ELF-1 (cell line): Measurements from ENCODE around the gene HIC1.
A peak's percentile ranks its signal among the peaks of the same experiment; 100 is the strongest.

Experiments used
- DNase-seq: peaks from one replicate; pipeline ENCODE4 v3.0.0-alpha.2; 2016; ENCODE audit warnings: low read depth, low spot score

Gene HIC1, protein sequence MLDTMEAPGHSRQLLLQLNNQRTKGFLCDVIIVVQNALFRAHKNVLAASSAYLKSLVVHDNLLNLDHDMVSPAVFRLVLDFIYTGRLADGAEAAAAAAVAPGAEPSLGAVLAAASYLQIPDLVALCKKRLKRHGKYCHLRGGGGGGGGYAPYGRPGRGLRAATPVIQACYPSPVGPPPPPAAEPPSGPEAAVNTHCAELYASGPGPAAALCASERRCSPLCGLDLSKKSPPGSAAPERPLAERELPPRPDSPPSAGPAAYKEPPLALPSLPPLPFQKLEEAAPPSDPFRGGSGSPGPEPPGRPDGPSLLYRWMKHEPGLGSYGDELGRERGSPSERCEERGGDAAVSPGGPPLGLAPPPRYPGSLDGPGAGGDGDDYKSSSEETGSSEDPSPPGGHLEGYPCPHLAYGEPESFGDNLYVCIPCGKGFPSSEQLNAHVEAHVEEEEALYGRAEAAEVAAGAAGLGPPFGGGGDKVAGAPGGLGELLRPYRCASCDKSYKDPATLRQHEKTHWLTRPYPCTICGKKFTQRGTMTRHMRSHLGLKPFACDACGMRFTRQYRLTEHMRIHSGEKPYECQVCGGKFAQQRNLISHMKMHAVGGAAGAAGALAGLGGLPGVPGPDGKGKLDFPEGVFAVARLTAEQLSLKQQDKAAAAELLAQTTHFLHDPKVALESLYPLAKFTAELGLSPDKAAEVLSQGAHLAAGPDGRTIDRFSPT

DNA sequence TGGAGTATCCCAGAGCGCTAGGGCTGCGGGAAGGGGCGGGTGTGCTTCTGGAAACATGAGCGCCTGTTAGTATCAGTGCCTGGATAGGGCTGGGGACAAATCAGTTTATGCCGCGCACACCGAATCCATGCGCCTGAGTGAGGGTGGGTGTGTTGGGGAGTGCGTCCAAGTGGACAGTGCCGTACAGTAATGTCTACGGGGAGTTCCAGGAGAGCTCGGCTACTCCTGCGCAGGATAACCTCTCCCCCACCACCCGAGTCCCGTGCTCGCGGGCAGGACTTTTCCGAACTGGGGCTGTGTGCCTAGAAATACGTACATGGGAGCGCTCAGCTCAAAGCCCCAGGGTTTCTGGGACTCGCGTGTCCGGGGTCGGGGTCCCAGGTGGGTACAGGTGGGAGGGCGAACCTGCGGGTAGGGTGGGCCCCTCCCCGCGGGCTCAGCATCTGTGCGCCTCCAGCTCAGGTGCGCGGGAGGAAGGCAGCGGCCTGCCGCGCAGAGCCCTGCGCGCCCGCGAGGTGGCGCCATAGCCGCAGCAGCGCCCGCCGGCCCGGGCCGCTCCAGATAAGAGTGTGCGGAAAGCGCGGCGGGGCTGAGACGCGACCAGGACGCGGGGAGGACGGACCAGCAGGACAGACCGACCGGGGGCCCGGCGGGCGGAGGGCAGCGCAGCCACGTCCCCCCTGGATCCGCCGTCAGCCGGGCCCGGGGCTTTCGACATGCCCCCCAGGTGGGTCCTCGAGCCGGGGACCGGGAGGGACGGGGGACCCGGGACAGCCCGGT, at the start of gene HIC1:
TSS of gene HIC1 (plus strand) at position 592 of the 780 bp plus-strand sequence. CDS start 1,588 bp downstream, outside the sequence.
- peak; percentile 88 for DNase-seq

DNA sequence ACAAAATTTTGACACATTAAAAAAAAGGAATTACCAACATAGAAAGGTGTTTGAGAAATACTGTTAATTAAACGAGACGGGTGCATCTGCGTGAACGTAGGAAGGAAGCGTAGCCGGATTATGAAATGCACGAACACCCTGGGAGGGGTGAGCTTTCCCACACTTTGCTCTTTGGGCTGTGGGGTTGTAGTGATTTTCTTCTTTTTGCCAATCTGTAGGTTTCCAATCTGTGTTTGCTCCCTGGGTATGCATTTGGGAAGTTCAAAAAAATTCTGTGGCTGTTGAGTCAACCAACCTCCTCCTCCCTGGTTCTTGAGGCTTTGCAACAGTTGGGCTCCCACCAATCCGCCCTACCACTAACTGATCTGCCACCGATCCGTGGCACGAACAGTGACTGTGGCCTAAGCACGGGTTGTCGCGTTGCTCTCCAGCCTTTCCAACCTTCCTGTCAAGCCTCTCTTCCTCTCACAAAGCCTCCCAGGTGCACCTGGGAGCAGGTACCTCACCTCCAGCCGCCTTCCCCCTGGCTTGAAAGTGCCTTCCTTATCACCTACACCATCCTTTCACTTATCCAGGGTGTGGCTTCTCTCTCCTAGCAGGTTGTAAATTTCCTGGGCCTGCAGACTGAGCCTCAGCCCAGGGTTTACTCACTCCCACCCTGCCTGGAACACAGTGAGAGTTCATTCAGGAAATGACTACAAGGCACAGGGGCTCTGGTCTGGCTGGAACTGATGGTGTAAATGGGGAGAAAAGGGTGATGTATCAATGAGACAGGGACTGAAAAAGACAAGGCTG, 46.4 kb upstream of the HIC1 start:
- DNase-seq: peak; percentile 33

DNA sequence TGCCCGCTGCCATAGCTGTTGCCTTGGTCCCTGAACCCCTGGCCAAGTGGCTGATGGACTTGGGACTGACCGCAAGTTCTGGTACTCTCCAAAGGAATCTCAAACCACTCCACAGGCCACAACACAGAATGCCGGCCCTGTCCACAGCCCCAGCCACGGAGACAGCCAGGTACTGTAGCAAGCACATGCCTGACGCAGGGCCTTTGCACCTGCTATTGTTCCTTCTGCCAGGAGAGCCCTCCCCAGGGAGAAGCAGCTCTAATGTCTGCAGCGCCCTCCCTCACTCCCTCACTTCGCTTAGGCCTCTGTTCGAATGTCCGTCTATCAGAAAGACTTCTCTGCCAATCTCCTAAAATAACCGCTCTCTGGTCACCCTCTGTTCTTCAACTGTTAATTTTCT, 45.2 kb upstream of the HIC1 start:
- no peak for DNase-seq

DNA sequence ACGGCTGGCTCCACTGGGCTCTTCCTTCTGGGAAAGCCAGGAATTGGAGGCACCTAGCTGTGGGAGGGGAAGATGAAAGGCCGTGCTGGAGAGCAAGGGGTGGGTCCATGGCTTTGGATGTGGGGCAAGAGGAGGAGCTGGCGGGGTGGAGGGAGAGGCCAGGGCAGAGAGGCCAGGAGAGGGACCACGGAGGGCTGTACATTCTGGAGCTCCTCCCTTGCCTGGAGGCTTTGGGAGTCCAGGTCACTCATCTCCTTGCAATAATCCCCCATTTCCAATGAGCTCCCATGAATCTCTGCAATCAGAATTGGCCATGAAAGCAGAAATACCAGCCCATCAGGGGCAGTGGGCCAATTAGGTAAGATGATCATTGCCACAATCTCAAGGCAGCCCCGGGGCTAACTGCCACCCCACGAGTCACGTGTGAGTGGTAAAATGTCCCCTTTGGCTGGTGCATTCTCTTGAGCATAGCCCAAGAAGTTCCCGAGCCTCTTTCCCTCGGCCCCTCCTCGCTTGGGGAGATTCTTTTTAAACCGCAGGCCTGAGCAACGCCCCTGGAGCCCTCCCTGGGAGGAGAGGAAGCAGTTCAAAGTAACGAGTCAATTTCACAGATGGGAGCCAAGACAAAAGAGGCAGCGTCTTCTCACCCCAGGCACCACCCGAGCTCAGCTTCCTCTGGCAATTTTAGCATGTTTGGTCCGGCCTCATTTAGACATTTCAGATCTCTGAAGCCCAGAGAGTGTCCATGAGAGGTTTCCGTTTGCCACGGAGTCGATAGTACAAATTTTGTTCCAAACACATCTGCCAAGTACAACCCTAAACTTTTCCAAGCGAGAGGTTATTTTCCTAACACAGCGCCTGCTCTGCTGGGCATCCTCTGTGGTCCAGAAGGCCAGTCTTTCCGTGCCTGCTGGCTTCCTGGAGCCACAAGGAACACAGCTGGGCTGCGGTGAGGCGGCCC, 43.2 kb upstream of the HIC1 start:
- peak; percentile 85 for DNase-seq

DNA sequence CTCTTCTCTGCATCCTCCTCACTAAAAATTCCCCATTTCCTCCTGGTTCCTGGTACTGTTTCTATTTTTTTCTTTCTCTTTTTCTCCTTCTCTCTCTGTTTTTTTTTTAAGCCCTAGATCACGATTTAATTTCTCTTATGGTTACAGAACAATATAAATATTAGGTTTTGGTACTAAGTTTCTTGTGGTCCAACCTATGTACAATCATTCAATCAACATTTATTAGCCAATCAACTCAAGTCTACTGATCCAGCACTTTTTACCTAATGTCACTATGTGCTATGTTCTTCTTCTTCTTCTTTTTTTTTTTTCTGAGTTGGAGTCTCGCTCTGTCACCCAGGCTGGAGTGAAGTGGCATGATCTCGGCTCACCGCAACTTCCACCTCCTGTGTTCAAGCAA, 42.4 kb upstream of the HIC1 start:
- no peak for DNase-seq

DNA sequence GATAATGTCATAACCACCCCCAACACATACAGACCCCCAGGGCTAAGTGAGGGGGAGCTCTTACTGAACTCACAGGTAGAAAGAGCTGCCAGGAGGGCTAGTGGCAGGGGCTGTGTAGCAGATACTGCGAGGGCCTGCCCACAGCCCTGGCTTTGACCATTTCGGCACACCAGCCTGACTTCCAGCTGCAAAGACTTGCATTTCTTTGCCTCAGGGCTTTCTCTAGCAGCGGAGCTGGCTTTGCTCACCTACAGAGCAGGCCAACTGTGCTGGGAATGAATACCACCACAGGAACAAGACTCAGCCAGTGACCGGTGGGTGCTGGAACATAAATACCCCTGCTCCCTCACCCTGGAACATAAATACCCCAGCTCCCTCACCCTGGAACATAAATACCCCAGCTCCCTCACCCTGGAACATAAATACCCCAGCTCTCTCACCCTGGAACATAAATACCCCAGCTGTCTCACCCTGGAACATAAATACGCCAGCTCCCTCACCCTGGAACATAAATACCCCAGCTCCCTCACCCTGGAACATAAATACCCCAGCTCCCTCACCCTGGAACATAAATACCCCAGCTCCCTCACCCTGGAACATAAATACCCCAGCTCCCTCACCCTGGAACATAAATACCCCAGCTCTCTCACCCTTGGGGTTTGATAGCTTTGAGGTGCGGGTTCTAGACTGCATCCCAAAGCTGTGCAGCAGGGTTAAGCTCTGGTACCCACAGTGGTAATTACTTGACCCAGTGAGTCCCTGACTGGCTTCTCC, 41.5 kb upstream of the HIC1 start:
- peak; percentile 76 for DNase-seq

DNA sequence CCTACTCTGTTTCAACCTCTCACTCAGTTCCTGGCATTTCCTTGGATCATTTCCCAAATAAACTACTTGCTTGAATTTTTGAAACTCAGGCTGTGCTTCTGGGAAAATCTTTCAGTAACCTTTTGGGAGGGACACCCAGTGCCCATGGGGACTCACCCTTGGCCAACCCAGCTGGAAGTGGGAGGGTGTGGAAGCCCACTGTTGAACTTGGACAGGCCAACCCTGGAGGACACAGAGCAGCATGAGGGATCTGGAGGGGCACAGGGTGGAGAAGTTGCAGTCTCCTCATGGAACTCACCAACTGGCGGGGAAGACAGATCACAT, 40.9 kb upstream of the HIC1 start:
- no peak for DNase-seq

DNA sequence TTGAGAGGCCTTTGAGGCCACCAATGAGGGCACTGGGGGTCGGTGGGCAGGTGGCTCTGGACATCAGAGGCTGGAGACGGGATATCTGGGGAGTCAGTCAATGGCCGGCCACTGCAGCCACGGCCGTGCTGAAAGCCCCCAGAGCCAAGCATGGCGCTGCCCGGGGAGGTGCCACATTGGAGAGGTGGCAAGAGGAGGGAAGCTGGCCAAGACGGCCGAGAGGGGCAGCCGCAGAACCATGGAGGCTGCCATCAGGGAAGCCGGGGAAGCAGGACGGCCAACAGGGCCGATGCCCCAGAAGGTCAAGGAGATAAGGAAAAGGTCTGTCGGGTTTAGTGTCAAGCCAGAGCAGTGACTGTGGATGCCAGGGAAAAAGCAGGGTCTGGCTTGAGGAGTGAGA, 39.6 kb upstream of the HIC1 start:
- no peak for DNase-seq

DNA sequence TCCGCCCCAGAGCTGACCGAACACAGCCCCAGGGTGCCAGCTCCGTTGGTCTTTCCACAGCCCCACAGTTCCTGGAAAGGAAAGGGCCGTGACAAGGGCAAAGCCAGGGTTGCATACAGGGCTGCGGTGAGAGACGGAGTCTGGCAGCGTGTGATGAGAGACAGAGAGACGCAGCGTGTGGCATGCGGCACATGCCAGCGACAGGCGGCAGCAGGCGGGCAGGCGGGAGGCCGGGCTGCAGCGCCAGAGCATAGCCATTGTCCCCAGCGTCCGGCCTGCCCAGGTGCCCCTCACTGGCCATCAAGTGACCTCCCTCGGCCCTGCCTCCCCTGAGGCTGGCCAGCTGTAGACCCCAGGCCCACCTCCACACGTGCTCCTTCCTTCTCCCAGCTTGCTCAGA, 38.4 kb upstream of the HIC1 start:
- no peak for DNase-seq

DNA sequence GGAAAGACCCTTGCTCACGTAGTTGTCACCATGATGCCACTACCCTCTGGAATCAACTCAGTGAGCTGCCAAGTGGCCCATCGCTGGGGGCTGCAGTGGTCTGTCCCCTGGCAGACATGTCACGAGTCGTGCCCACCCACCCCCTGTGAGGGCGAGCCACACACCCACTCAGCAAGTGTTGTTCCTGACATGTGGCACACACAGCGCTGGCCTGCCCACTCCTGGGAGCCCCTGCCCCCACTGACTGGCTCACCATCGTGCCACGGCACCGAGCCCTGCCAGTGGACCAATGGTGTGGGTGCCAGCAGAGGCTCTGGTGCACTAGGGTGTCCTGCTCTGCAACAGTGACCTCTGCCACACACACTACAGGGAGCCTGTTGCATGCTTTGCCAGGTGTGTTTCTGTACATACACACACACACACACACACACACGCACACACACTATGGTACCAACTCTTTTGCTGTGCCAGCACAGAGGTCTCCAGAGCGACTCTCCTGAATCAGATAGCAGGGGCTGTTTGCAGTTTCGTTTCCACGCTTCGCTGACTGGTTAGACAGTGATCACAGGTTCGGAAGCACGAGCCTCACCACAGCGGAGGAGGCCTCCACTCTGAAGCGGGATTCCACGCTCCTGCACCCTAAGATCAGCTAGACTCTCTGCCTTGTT, 37.5 kb upstream of the HIC1 start:
- no peak for DNase-seq

DNA sequence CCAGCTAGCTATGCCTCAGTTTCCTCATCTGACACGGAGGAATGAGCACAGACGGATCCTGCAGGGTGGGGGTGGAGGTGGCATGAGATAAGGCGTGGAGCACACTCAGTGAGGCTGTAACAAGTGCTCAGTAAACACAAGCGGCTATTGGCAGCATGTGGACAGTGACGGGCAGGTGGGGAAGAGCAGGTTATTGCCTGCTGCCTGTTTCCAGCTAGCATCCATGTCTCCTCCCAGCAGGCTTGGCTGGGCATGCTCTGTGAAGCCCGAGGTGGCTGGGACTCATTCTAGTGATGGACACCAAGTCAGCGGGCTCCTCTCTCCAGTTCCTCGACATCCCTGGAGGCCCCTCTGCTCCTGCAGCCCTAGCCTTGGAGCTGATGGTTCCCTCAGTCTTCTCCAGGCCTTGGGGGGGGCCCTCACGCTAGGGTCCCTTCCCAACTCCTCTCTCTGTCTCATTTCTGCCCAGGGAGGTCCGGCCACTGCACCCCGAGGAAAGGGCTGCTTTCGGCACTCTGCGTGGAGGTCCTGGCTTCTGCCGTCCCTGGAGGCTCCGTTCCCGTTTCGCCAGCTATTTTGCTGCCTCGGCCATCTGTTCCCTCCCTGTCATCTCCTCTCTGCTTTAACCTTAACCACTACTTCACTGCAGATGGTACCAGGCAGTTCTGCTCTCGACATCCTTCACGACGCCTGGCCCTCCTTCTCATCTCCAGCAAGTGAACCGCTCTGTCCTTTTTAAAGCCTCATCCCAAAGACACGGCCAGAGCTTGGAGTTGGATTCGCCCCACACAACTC, 36.0 kb upstream of the HIC1 start:
- DNase-seq: no peak

DNA sequence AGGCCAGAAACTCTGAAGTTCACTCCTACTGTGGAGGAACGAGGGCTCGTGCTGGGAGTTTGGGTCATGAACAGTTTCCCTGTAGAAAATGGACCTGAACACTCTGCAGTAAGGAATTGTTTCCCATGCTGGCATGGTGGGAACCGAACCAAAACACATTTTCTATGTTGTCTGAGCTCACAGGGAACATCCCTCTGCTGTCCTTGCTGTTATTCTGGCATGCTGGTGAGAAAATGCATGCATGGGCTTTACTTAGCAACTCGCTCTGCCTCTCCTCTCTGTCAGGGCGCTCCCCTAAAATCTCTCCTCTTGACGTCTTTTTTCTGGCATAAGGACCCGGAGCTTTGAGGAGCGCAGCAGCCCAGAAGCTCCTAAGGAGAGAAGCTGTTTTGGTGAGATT, 35.2 kb upstream of the HIC1 start:
- DNase-seq: no peak

DNA sequence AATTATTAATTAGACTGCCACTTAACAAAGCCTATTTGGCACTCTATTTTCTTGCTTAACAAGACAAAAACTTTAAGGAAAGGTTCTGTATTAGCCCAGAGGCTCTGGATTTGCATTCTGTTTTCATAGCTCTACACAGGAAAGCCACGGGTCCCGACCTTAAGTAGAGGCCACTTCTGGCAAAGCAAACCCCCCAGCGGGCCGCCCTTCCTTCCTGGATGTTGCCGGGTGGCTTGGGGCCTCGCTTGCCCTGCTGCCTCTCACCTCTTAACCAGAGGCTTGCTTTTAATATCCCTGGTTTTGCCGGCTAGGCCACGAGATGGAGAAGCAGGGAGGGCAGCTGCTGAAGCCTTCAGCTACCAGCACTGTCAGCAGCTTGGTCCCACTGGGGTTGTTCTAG, 34.2 kb upstream of the HIC1 start:
- no peak for DNase-seq

DNA sequence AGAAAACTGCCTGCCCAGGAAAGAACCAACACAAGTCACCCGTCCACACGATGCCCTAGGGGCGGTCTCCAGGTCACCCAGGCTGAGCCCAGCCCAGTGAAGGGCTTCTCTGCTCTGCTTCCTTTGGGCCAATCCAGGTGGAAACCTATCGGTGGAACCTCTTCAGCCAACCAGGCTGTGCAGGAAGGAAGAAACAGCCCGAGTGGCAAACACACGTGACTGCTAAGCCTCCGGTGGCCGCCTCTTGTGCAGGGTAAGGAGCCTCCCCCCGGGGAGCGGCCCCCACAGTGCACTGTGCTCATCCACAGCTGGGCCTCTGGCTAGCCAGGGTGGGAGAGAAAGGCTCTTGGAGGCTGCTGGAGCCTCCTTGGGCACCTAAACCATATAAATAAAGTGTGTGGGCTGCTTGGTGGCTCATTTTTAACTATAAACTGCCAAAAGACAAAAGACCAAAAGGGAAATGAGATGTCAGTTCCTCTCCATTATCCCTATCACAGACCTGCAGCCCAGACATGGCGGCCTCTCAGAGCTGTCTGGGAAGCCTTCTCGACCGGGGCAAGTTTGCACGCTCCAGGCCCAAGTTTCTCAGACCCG, 32.2 kb upstream of the HIC1 start:
- DNase-seq: no peak

DNA sequence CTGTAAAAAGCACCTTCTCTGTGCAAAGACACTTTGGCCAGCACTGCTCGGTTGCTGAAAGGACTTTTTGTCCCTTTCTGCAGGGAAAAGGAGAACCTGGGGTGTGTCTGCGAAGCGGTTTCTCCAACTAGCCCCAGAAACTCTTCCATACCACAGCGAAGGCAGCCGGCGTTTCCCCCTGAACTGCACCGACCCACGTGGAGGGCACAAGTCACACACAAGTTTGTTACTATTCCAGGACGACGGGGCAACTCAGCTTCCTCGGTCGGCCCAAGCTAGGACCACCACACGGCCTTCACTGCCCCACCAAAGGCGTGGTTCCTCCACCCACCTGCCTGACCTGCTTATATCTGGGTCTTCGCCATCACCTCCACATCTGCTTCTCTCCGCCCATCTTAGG, 31.6 kb upstream of the HIC1 start:
- no peak for DNase-seq

DNA sequence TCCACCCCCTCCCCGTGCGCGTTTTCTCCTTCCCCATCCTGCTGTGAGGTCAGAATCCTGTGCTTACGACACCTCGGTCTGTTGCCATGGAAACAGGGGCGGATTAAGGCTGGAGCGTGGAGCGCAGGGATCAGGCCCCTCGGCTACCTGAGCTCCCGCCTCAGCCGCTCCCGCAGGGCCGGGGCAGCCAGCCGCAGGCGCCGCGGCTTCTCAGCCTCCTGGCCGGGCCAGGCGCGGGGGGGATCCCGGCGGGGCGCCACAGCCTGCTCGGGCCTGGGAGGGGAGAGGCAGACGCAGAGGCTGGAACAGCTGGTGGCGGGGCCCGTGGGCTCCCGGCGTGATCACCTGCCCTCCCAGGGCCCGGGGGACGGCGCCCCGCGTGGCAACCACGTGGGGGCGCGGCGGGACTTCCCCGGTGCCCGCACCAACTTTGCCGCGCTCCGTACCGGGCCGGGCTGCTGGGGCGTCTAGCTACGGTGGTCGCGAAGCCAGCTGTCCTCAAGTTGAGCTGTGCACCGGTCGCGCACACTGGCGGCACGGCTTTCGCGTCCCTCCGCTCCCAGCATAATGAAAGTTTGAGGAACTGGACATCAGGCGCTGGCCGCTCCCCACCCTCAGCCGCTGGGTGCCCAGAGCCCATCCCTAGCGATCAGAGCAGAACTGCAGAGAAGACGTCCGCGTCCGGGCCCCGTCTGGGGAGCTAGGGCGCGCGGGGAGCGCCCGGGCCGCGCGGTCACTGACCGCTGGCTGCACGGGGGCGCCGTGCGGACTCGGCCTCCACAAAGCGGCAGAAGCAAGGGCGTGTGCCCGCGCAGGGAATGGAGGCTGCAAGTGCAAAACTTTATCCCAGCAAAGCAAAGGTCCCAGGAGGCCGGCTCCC, 31.0 kb upstream of the HIC1 start:
- peak; percentile 80 for DNase-seq
